GM12865 (cell line): Measurements from ENCODE around the gene CTRB2.

Experiments
- DNase-seq: peaks from one replicate; pipeline ENCODE4 v3.0.0; 2010; ENCODE audit warnings: low read depth
- H3K4me3 ChIP-seq: 2 replicates; pipeline ENCODE4 v1.5.1; 2011; ENCODE audit warnings: mild to moderate bottlenecking, low read depth, low read length, control low read depth
- CTCF ChIP-seq: IDR thresholded peaks from 2 replicates; pipeline ENCODE4 v1.5.1; 2011; ENCODE audit warnings: low read length, control low read depth, low read depth, inconsistent platforms; ENCODE audit not compliant: insufficient read depth; ENCODE audit errors: missing control alignments

Gene CTRB2

GRCh38 chr16:75236736-75237397 is 29.9 kb upstream of the CTRB2 start:
- no peak for DNase-seq
- no peak for TF ChIP-seq CTCF
- H3K4me3 ChIP-seq = no peak overlapping the region

- TF ChIP-seq CTCF = no peak
- no peak for DNase-seq
- H3K4me3 ChIP-seq = no peak overlapping the region
Measured at GRCh38 chr16:75236232-75236631, 29.3 kb upstream of the CTRB2 start.

GRCh38 chr16:75235721-75236193 is 28.8 kb upstream of the CTRB2 start:
- no peak for TF ChIP-seq CTCF
- no peak overlapping the region for H3K4me3 ChIP-seq
- no peak for DNase-seq

- no peak overlapping the region for H3K4me3 ChIP-seq
- no peak for TF ChIP-seq CTCF
- DNase-seq = no peak
Measured at GRCh38 chr16:75234856-75235696, 28.1 kb upstream of the CTRB2 start.

- no peak overlapping the region for H3K4me3 ChIP-seq
- TF ChIP-seq CTCF = no peak
- no peak for DNase-seq
Measured at GRCh38 chr16:75233611-75233938, 26.6 kb upstream of the CTRB2 start.

- no peak for TF ChIP-seq CTCF
- H3K4me3 ChIP-seq = no peak overlapping the region
- no peak for DNase-seq
Measured at GRCh38 chr16:75231570-75231969, 24.6 kb upstream of the CTRB2 start.
